ENCODE data around the gene RFT1. TPM values are rescaled to one million over a fixed set of nuclear protein-coding genes. Genes with fewer than 3 reads are reported as not detected.

Gene RFT1
- total RNA-seq, 1 experiment from 2014 or later, result 7.3 TPM

DNA sequence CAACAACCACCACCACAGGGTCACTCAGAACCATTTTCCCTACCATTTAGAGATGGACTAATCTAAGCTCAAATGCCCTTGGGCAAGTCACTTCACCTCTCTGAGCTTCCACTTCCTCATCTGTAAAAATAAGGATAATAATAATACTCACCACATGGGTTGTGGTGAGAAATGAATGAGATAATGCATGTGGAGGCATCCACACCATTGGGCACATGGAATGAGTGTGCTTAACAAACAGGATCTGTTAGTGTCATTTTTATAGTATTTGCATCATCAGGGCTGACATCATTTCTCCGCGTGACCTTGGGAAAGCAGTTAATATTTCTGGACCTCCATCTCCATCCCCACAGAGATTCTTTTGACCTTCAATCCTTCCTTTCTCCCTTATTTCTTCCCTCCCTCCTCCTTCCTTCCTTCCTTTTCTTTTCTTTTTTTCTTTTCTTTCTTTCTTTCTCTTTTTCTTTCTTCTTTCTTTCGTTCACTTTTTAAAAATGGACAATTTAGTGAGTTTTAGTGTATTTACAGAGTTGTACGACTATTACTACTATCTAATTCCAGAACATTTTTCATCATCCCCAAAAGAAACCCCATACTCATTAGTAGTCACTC lies 7.7 kb upstream of the RFT1 start:
- no peak for DNase-seq (ENCODE audit: low read depth)
- in situ Hi-C loops (cut with HindIII; ENCODE audit: low pct_unique_long_range_greater_than_20kb, low sequenced_read_pairs), result no loop called here

DNA sequence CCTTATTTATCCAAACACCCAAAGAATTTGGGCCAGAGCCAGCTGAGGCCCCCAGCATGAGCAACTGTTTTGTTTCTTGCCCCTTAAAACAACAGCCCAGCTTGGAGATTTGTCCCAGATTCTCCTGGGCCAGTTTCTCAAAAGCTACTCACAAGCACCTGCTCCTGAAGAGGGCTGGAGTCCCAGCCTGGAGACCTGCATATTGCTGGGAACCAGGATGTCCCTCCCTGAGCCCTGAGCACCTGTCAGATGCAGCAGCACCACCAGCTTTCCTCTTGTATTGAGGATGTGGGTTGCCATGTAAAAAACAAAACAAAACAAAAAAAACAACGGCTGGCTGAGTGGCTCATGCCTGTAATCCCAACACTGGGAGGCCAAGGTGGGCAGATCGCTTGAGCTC lies 7.0 kb upstream of the RFT1 start:
- no peak for DNase-seq (ENCODE audit: low read depth)

DNA sequence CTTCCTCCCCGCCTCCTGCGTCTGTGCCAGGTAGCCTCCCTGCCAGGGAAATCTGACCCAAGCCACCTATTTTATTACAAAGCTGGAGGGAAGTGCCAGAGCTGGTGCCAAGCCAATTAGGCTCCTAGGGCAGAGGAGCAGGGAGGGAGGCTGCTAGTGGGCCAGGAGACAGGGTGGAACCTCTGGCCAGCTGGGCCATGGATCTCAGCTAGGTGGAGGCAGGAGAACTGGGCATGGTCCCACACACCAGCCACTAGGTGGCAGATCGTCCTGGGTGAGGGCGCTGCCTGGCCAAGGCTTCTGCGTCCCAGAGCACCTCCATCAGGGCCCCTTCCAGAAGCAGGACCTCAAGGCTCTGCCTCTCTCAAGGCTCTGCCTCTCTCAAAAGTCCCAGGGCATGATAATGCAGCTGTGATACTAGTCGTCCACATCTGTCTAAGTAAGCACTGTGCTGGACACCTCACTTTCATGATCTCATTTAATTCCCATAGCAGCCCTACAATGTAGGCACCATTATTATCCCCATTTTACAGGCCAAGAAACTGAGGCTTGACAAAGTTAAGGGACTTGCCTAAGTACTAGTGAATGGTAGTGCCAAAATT lies 4.5 kb upstream of the RFT1 start:
- DNase-seq (ENCODE audit: low read depth), result peak; percentile 31
- in situ Hi-C loops (cut with HindIII; ENCODE audit: low pct_unique_long_range_greater_than_20kb, low sequenced_read_pairs), result no loop called here

More for the DNA sequence above, 7.0 kb upstream of the RFT1 start:
- in situ Hi-C loops (cut with HindIII; ENCODE audit: low pct_unique_long_range_greater_than_20kb, low sequenced_read_pairs), result no loop called here

DNA sequence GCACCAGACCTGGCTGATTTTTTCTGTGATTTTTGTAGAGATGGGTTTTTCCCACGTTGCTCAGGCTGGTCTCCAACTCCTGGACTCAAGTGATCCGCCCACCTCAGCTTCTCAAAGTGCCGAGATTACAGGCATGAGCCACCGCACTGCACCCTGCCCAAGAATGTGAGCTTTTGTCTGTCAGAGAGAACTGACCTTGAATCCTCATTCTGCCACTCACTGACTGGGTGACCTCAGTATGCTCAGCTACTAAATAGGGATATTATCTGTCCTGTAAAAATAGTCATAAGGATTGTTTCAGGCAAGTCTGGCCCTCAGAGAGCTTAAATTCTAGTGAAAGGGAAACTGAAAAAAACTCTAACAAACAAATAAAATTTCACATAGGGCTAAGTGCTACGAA lies 2.1 kb upstream of the RFT1 start:
- in situ Hi-C loops (cut with HindIII; ENCODE audit: low pct_unique_long_range_greater_than_20kb, low sequenced_read_pairs), result no loop called here
- DNase-seq (ENCODE audit: low read depth), result no peak

DNA sequence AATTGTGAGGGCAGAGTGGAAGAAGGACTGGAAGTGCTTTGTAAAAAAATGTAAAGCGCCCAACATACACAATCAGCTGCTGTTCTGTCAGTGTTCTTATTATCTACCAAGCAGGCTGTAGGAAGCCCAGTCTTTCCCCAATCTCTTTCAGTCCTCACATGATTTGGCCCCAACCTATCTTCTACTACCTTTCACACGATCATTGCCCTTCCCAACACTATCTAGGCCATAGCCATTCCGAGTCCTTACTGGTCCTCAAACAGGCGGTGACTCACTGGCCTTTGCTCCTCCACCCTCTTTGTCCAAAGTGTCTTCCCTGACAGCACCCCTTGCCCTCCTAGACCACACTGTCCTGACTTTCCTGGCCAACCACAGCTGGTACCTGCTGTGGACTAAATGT lies 861 bp upstream of the RFT1 start:
- DNase-seq (ENCODE audit: low read depth), result no peak
- in situ Hi-C loops (cut with HindIII; ENCODE audit: low pct_unique_long_range_greater_than_20kb, low sequenced_read_pairs), result no loop called here

DNA sequence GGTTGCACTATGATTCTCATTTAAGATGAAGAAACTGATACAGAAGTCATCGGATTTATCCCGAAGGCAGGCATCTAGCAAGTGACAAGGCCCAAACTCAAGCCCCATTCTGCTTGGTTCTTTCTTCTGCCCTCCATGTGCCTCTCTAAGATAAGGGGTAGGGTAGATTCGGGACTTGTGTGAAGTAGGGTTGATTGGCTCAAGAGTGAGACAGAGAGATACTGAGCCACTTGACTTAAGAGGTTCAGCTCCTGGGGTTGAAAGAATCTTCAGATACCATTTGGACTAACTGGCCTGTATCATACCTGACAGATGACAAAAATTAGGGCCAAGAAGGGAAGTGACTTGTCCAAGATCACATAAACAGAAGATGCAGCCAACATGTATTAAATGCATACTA lies 891 bp downstream of the RFT1 start:
- DNase-seq (ENCODE audit: low read depth), result no peak
- in situ Hi-C loops (cut with HindIII; ENCODE audit: low pct_unique_long_range_greater_than_20kb, low sequenced_read_pairs), result no loop called here

DNA sequence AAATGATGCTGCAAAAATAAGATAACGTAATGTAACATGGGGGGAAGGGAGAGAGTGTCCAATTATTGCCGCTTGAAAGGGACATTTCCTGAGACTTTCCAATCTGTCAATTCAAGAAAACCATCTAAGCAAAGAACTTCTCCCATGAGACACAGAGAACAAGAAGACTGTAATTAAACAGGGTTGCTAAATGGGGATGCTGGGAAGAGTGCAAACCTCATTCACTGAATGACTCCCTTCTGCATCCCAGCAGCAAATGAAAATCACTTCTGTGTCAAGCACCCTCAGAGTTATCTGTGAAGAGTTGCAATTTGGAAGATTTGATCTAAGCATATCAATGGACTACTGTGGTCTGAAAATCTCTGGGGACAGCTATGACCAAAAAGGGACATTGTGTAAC lies 3.6 kb downstream of the RFT1 start:
- no peak for DNase-seq (ENCODE audit: low read depth)

DNA sequence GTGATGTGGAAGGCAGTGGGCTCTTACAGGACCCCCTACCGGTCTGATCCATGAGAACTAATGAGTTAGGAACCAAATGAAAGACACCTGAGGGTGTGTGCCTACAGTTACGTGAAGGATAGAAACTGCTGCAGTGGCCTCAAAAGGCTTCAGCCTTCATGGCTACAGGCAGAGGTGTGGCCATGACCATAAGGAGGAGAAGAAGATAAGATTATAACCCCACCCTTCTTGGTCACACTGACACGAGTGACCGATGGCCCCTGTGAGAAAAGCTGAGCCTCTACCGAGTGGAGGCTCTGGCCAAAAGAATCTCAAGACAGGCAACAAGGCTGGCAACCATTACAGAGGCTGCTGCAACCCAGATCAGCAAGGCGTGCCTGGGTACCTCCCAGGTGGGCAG lies 6.3 kb downstream of the RFT1 start:
- in situ Hi-C loops (cut with HindIII; ENCODE audit: low pct_unique_long_range_greater_than_20kb, low sequenced_read_pairs), result no loop called here
- DNase-seq (ENCODE audit: low read depth), result no peak

More for the DNA sequence above, 3.6 kb downstream of the RFT1 start:
- in situ Hi-C loops (cut with HindIII; ENCODE audit: low pct_unique_long_range_greater_than_20kb, low sequenced_read_pairs), result no loop called here

DNA sequence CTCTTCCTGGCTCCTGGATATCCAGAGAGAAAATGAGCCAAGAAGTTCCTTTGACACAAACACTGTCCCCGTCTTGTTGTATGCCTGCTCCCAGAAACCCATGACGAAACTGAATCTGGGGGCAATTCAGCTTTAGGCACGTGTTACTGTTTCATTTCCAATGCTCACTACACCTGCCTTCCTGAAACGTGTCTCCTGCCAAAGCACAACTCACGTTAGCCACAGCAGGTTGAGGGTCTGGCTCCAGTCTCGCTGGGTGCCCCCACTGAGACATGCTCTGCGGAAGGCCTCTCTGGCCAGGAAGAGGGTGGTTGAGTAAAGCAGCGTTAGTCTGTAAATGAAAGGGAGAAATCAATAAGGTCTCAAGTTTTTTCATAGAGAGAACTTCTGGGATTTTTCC lies 6.7 kb downstream of the RFT1 start:
- no peak for DNase-seq (ENCODE audit: low read depth)
- in situ Hi-C loops (cut with HindIII; ENCODE audit: low pct_unique_long_range_greater_than_20kb, low sequenced_read_pairs), result no loop called here

DNA sequence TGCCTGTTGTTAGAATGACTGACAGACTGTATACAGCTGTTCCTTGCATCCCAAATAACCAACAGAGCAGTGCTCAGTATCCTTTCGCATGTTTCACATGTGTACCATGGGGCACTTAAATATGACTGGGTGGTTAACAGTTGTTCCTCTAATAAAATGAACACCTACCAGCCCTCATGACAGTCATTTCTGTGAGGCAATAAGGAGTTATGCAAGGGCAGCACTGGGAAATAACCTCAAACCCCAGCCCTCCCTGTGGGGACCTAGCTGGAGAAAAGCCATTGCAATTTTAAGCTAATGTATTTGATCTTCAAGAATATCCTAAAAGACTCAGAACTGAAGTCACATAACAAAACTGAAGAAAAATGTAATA lies 7.3 kb downstream of the RFT1 start:
- in situ Hi-C loops (cut with HindIII; ENCODE audit: low pct_unique_long_range_greater_than_20kb, low sequenced_read_pairs), result no loop called here

DNA sequence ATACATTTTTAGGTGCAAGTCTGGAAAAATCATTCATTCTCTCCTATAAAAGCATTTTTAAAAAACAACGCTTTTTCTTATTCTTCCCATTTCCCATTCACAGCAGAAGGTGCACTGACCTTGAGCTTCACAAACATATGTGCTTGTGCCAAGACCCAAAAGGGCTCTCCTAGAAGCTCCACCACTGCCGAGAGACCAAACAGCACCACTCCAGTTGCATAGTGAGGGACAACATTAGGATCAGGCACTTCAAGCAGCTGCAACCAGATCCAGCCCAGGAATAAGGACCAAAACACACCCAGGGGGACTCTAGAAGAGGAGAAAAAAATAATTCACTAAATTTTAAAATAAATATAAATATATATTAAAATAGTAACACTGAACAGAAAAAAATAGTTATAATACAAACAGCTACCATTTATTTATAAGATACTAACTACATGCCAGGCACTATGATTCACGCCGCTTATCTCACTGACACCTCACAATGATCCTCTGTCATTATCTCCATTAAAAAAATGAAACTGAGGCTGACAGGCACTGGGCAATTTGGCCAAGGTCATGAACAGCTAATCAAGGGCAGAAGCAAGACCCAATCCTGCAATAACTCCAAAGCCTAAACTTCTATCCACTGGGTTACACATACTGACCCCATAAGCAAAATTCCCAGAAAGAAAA lies 7.8 kb downstream of the RFT1 start:
- no peak for DNase-seq (ENCODE audit: low read depth)
- in situ Hi-C loops (cut with HindIII; ENCODE audit: low pct_unique_long_range_greater_than_20kb, low sequenced_read_pairs), result no loop called here

More for the DNA sequence above, 7.3 kb downstream of the RFT1 start:
- no peak for DNase-seq (ENCODE audit: low read depth)

DNA sequence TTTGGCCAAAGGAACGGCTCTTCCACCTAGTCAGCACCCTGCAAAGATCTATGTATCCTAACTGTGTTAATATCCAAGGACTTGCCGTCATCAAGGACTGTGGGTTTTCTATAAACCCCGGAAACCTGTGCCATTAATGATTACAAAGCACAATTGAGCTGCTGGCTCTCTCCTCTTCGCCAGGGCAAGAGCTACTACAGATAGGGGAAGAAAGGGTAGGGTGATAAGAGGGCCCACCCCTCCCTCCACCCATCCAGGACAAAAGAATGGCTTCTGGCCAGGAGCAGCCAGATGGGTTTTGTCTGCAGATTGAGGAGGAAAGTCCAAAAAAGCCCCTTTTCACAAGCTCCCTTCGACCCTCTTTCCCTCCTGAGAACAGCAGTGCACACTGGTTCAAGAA lies 9.9 kb downstream of the RFT1 start:
- DNase-seq (ENCODE audit: low read depth), result no peak
- in situ Hi-C loops (cut with HindIII; ENCODE audit: low pct_unique_long_range_greater_than_20kb, low sequenced_read_pairs), result no loop called here

DNA sequence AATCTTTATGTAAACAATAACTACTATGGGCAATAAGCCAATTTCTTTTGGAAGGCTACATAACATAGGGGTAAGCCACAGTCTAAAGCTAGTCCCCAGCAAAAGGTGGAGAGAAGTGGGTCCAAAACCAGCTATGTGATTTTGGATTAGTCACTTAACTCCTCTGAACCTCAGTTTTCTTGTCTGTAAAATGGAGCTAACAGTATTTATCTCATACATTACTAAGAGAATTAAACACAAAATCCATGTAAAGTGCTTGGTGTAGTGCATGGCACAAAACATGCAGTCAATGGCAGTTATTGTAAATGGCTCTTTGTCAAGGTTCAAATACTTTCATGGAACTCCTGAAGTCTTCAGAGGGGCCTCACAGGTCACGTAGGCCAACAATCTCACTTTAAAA lies 13.3 kb downstream of the RFT1 start:
- no peak for DNase-seq (ENCODE audit: low read depth)
- in situ Hi-C loops (cut with HindIII; ENCODE audit: low pct_unique_long_range_greater_than_20kb, low sequenced_read_pairs), result no loop called here

DNA sequence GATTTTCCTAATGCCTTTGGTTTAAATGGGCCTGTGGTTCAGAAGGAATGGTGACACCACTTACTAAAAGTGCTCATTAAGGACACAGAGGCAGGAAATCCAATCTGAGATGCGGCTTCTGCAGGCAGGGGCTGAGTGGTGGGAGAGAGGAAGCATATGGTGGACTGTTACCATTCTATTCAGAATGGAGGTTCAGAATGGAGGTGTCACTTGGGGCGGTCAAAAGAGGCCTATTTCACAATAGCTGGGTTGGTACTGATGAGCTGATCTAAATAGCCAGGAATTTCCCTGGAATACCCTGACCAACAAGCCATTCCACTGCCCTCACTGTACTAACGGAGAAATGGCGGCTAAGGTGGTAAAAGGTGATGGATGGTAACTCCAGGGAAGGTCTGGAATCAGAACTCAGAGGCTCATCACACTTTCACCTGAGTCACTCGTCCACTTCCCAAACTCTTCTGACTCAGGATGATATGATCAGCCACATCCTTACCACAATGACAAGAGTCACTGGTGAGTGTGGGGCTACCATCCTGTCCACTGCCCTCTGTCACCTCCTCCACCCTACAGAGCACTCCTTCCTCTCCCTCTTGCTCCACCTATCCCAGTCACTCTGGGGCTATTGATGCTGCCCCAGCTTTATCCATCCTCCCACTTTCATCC lies 15.7 kb downstream of the RFT1 start:
- in situ Hi-C loops (cut with HindIII; ENCODE audit: low pct_unique_long_range_greater_than_20kb, low sequenced_read_pairs), result no loop called here
- no peak for DNase-seq (ENCODE audit: low read depth)

DNA sequence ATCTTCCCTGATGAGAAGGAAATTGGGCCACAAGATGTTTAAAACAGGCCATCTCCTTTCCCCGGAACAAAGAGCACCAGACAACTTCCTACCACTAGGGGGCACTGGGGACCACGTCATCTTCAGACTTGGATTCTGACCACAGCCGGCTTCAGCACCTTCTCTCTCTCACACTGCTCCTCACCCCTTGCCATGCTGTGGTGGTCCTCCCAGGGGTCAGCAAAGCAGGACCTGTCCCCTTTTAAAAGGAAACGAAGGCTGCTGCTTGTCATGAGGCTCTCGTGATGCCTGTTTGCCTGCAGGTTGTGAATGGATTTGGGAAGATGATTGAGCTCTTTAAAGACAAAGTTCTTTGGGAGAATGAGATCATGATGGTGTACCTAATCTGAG lies 16.2 kb downstream of the RFT1 start:
- in situ Hi-C loops (cut with HindIII; ENCODE audit: low pct_unique_long_range_greater_than_20kb, low sequenced_read_pairs), result no loop called here
- DNase-seq (ENCODE audit: low read depth), result peak; percentile 63

DNA sequence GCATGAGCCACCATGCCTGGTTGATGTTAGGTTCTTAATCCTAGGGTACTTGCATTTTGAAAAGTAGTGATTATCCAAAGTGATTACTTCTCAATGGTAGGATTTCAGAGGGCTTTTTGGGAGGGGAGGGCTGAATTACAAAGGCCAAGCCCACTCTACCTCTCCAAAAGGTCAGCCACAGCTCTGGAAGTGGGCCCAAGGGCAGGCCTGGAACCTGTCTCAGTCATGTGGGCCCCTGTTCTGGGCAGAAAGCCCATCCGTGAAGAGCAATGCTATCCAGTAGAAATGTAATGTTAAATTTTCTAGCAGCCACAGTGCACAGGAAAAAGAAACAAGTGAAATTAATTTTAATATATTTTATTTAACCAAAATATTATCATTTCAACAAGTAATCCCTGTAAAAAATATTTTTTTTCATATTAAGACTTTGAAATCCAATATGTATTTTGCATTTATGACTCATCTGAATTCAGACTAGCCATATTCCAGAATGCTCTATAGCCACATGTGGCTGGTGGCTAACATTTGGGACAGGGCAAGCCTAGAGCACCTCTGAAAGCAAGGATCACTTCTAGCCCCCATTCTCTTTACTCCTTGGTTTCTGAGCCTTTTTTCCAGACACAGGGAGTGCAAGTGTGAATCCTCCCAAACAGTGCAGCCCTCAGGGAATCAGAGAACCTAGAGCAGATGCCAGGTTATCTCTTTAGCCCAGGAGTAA lies 16.8 kb downstream of the RFT1 start:
- in situ Hi-C loops (cut with HindIII; ENCODE audit: low pct_unique_long_range_greater_than_20kb, low sequenced_read_pairs), result no loop called here
- no peak for DNase-seq (ENCODE audit: low read depth)

DNA sequence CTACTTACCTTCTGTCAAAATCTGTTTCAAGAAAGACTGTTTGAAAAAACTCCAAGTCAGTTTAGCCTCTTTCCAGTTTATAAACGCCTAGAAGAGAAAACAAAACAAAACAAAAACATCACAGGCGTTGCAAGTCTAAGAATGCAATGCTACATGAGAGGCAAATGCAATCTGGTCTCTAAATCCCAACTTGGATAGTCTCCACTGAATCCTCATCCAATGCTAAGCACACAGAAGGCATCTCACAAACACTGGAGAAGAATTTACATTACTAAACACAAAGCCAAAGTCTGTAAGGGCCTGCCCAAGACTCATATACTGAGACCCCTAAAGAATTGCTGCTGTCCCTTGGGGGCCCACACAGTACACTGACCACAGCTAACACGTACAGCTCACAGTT lies 18.4 kb downstream of the RFT1 start:
- DNase-seq (ENCODE audit: low read depth), result no peak
- in situ Hi-C loops (cut with HindIII; ENCODE audit: low pct_unique_long_range_greater_than_20kb, low sequenced_read_pairs), result no loop called here

DNA sequence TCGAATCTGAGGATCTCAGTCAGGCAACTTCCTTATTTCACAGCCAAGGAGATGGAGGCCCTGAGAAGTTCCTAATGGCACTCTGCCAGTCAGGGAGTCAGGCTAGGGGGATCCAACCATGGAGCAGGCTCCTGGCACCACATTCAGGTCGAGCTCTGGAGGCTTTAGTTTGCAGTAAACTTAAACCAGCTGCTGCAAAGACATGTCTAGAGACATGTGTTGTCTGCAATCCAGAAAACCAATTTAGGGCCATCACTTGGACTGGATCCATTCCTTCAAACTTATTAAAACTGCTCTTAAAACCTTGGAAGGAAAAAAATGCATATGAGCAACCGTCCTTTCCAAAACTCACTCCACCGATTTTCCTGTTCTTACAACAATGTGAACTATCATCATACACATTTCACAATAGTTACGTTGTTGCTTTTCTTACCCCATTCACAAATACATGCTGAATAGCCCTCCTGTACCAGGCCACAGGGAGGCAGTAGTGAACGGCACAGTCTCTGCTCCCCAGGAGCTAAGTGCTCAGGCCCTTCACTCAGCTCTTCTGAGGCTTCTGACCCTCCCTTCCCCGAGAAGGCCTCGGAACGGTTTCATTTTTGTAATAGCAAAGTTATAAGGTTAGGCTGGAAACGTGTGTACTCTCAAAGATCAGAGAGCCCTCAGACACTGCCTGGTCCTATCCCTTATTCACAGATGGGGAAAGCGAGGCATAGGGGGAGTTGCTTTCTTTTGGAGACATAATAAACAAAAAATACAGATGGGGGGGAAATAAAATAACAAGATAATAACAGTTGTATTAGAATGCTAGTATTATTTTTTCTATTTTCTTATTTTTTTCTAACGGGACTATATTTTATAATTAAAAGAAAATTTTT lies 20.1 kb downstream of the RFT1 start:
- in situ Hi-C loops (cut with HindIII; ENCODE audit: low pct_unique_long_range_greater_than_20kb, low sequenced_read_pairs), result no loop called here
- DNase-seq (ENCODE audit: low read depth), result no peak
